DND-41 (cell line): ENCODE results near the gene EBLN2.

Source experiments
- ATAC-seq: fragments of 200-7000 bp; cut with Tn5 transposase; 3 replicates; pipeline ENCODE4 v1.9.1; 2021; ENCODE audit warnings: low read depth; ENCODE audit not compliant: insufficient read depth
- DNase-seq: peaks from one replicate; pipeline ENCODE4 v3.0.0-alpha.2; 2020
- H2AFZ ChIP-seq: 2 replicates; pipeline ENCODE4 v1.6.0; 2012; ENCODE audit warnings: low read depth, low read length
- H3K27ac ChIP-seq: 2 replicates; pipeline ENCODE4 v1.5.1; 2012; ENCODE audit warnings: low read length, inconsistent platforms
- H3K27me3 ChIP-seq: fragments of 200-600 bp; sonication (generic); 2 replicates; pipeline ENCODE4 v1.6.0; 2012; ENCODE audit warnings: low read length, mild to moderate bottlenecking, inconsistent platforms; ENCODE audit not compliant: insufficient read depth, poor library complexity
- H3K36me3 ChIP-seq: 2 replicates; pipeline ENCODE4 v1.5.1; 2012; ENCODE audit warnings: low read length, inconsistent platforms; ENCODE audit not compliant: insufficient read depth
- H3K4me1 ChIP-seq: 2 replicates; pipeline ENCODE4 v1.5.1; 2012; ENCODE audit warnings: mild to moderate bottlenecking, low read length; ENCODE audit not compliant: insufficient read depth
- H3K4me2 ChIP-seq: 2 replicates; pipeline ENCODE4 v1.6.0; 2012; ENCODE audit warnings: mild to moderate bottlenecking, moderate library complexity, low read length, inconsistent platforms; ENCODE audit not compliant: insufficient read depth
- H3K4me3 ChIP-seq, 2 experiments: fragments of 200-600 bp in 1 of 2; shearing (Covaris generic) in 1 of 2; 2 replicates each; pipeline ENCODE4 v1.5.1; 2012 to 2016; ENCODE audit warnings: inconsistent platforms in 2 of 2, low read length in 2 of 2, mild to moderate bottlenecking in 2 of 2, low read depth in 1 of 2, moderate library complexity in 1 of 2
- H3K79me2 ChIP-seq: 2 replicates; pipeline ENCODE4 v1.6.0; 2012; ENCODE audit warnings: low read length, inconsistent platforms; ENCODE audit not compliant: insufficient read depth
- H3K9ac ChIP-seq: 2 replicates; pipeline ENCODE4 v1.6.0; 2012; ENCODE audit warnings: low read depth, mild to moderate bottlenecking, inconsistent platforms, low read length, moderate library complexity
- H3K9me3 ChIP-seq: 2 replicates; pipeline ENCODE4 v1.5.1; 2012; ENCODE audit warnings: low read length, moderate library complexity, mild to moderate bottlenecking, inconsistent platforms; ENCODE audit not compliant: insufficient read depth, severe bottlenecking
- H4K20me1 ChIP-seq: 2 replicates; pipeline ENCODE4 v1.6.0; 2012; ENCODE audit warnings: low read length; ENCODE audit not compliant: insufficient read depth
- EZH2 ChIP-seq: IDR thresholded peaks from 3 replicates; pipeline ENCODE4 v1.6.1; 2012; ENCODE audit warnings: borderline replicate concordance, low read depth, mild to moderate bottlenecking, moderate library complexity, low read length, inconsistent platforms; ENCODE audit not compliant: severe bottlenecking
- TF ChIP-seq, protein P1 (sequence below): IDR thresholded peaks from 2 replicates; pipeline ENCODE4 v1.5.1; 2012; ENCODE audit warnings: borderline replicate concordance, low read length, moderate library complexity, mild to moderate bottlenecking; ENCODE audit not compliant: poor library complexity, severe bottlenecking; ENCODE audit errors: extremely low read depth

Gene EBLN2

DNA sequence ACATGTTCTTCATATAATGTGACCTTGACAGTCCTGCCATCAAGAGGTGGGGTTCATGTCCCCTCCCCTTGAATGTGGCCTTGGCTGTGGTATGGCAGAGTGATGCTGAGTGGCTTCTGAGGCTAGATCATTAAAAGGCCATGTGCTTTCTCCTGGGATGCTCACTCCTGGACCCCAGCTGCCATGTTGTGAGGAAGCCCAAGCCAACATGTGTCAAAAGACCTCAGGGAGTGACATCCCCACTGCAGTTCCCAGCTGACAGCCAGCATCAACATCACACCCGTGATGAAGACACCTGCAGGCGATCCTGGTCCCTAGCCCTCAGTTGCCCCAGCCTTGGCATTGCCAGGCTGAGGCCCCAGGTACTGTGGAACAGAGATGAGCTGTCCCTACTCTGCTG, 36.6 kb downstream of the EBLN2 start:
- no peak for ATAC-seq
- H3K9ac ChIP-seq, result no peak overlapping the region
- H3K4me2 ChIP-seq, result no peak overlapping the region
- H3K9me3 ChIP-seq, result no peaks in the 10 kb centered on the region
- no peak overlapping the region for H2AFZ ChIP-seq
- H3K27ac ChIP-seq, result no peak overlapping the region
- TF ChIP-seq, protein P1, sequence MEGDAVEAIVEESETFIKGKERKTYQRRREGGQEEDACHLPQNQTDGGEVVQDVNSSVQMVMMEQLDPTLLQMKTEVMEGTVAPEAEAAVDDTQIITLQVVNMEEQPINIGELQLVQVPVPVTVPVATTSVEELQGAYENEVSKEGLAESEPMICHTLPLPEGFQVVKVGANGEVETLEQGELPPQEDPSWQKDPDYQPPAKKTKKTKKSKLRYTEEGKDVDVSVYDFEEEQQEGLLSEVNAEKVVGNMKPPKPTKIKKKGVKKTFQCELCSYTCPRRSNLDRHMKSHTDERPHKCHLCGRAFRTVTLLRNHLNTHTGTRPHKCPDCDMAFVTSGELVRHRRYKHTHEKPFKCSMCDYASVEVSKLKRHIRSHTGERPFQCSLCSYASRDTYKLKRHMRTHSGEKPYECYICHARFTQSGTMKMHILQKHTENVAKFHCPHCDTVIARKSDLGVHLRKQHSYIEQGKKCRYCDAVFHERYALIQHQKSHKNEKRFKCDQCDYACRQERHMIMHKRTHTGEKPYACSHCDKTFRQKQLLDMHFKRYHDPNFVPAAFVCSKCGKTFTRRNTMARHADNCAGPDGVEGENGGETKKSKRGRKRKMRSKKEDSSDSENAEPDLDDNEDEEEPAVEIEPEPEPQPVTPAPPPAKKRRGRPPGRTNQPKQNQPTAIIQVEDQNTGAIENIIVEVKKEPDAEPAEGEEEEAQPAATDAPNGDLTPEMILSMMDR, result no peak
- no peak for TF ChIP-seq EZH2
- no peaks in the 10 kb centered on the region for H3K79me2 ChIP-seq
- no peak for DNase-seq
- no peak overlapping the region for H3K4me3 ChIP-seq
- no peaks in the 10 kb centered on the region for H3K36me3 ChIP-seq
- no peaks in the 10 kb centered on the region for H4K20me1 ChIP-seq
- H3K27me3 ChIP-seq, result no peaks in the 10 kb centered on the region
- no peaks in the 10 kb centered on the region for H3K4me1 ChIP-seq

DNA sequence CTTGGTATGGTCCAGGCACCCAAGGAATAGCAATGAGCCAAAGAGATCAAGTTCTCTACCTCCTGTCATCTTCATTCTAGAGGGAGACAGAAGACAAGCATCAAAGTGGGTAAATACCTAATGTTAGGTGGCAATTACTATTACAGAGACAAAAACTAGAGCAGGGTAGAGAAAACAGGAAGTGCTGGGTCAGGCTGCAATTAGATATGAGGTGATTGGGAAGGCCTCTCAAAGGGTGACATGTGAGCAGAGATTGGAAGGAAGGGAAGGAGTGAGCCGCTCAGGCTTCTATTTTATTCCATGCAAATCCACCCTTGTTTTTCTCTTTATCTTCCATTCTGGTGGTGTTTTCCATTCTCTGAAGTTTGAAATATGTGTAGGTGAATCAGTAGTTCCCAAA, 37.4 kb downstream of the EBLN2 start:
- H3K9me3 ChIP-seq, result no peaks in the 10 kb centered on the region

DNA sequence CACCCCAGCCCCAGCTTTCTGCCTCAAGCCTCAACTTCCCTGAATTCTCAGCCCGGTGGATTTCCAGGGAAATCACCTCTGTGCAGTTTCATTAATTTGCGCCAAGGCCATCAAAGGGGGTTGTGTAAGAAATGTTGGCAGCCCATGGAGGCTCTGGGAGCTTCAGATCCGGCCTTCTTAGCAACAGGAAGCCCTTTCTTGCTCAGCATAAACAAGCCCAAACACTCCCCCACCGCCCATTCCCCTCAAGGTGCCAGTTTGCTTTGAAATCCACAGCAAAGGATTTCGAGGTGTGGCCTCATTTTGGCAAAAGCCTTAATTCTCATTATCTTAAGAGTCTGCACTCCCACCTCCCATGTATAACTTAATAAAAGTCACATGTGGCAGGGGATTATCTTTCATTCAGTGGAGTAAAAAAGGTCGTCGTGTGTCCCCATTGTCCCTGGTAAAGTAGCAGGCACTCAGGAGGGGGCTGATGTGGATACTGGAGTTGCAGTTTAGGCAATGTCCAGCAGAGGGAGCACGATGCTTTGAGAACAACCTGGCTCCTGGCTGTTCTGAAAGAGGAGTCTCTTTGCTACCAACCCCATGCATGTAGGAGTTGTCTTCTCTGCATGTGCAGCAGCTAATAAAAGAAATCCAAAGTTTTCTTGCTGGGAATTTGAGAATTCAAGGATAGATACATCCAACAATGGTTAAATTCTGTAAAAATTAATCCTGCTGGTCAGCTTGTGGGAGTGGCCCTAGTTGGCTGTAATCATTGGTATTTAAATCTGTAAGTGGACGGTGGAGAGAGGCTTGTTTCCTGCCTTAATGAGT, 39.5 kb downstream of the EBLN2 start:
- no peak overlapping the region for H3K9ac ChIP-seq
- H2AFZ ChIP-seq, result no peak overlapping the region
- H3K36me3 ChIP-seq, result no peaks in the 10 kb centered on the region
- no peak overlapping the region for H3K4me3 ChIP-seq
- no peaks in the 10 kb centered on the region for H3K4me1 ChIP-seq
- TF ChIP-seq, protein P1, result peak; percentile 99
- no peak for TF ChIP-seq EZH2
- no peak overlapping the region for H3K4me2 ChIP-seq
- H3K27me3 ChIP-seq, result no peaks in the 10 kb centered on the region
- no peaks in the 10 kb centered on the region for H3K79me2 ChIP-seq
- H3K9me3 ChIP-seq, result no peaks in the 10 kb centered on the region
- H3K27ac ChIP-seq, result no peak overlapping the region
- ATAC-seq (peak; percentile 99), DNase-seq (peak; percentile 83)
- no peaks in the 10 kb centered on the region for H4K20me1 ChIP-seq

More for the DNA sequence above, 37.4 kb downstream of the EBLN2 start:
- Histone ChIP-seq H4K20me1 (no peaks in the 10 kb centered on the region), H3K9ac (no peak overlapping the region), H3K4me1 (no peaks in the 10 kb centered on the region), H3K27ac (no peak overlapping the region), H3K27me3 (no peaks in the 10 kb centered on the region), H3K79me2 (no peaks in the 10 kb centered on the region), H3K4me3 (no peak overlapping the region), H3K4me2 (no peak overlapping the region), H2AFZ (no peak overlapping the region), H3K36me3 (no peaks in the 10 kb centered on the region)
- TF ChIP-seq, protein P1, result no peak
- no peak for TF ChIP-seq EZH2
- ATAC-seq (no peak), DNase-seq (no peak)

DNA sequence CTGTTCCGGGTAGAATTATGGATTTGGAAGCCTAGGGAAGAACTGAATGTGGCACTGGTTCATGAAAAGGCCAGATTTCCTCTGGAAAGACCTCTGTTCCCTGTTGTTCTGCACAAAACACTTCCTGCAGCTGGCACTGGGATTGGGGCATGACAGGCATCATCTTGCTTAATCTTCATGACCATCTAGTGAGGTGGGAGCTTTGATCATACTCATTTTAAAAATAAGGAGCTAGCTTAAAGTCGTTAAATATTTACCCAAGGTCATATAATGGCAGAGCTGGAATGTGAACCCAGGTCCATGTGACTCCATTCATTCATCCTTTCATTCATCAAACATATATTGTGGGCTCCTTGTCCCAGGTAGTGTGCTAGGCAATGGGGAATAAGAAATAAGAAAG, 40.4 kb downstream of the EBLN2 start:
- Histone ChIP-seq H4K20me1 (no peaks in the 10 kb centered on the region), H3K4me2 (no peak overlapping the region), H3K9ac (no peak overlapping the region), H3K9me3 (no peaks in the 10 kb centered on the region), H3K4me1 (no peaks in the 10 kb centered on the region), H3K27ac (no peak overlapping the region), H3K36me3 (no peaks in the 10 kb centered on the region), H3K79me2 (no peaks in the 10 kb centered on the region), H2AFZ (no peak overlapping the region), H3K4me3 (no peak overlapping the region), H3K27me3 (no peaks in the 10 kb centered on the region)
- DNase-seq (no peak), ATAC-seq (no peak)
- TF ChIP-seq, protein P1, result no peak
- TF ChIP-seq EZH2, result no peak
